AG08395 (cell line): ENCODE measurements around the gene CASP10.
"Not testable (repeated sequence)": the region's sequence is repeated elsewhere in the genome, so short reads cannot be mapped to it uniquely, and the experiment has no call there.

ENCODE experiments used
- DNase-seq: peaks from one replicate; pipeline ENCODE4 v3.0.0; 2012; ENCODE audit warnings: mixed read lengths, low spot score

The CASP10 gene

GRCh38 chr2:201182650-201183364 lies at the start of gene CASP10:
CASP10 (plus strand) TSS chr2:201183141; CDS start chr2:201185778, 2,637 bp downstream.
- DNase-seq = peak; percentile 63

DNA sequence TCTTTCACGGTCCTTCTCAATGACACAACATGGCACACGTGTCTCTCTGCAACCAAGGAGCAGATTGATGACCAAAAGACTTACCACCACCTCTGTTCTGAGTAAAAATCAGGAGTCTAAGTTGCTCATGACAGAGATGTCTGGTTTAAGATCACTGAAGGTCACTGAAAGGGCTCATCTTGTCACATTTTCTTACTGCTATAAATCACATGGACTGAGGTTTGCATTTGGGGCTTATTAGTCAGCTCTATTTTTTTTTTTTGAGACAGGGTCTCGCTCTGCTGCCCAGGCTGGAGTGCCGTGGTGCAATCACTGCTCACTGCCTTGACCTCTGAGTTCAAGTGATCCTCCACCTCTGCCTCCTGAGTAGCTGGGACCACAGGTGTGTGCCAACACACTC lies 47.6 kb upstream of the CASP10 start:
- DNase-seq = no peak

DNA sequence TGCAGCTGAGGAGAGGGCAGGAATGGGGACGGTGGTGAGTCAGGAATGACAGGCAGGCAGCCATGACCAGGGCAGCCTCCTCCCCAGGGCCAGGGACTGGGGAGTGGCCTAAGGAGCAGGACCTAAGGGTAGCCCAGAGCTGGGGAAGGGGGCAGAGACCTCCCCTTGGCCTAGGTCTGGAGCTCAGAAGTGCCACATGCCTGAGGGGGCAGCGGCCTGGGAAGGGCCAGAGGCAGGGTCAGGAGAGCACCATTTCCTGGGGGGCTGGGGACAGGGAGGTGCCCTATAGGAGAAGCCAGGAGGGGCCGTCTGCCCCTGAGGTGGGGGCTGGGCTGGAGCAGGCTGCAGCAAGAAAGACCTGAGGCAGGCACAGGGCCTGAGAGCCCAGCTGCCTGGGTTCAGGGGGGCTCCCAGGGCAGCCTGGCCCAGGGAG lies 46.0 kb upstream of the CASP10 start:
- DNase-seq = no peak

- DNase-seq = no peak
Measured at GRCh38 chr2:201137505-201138400, 45.2 kb upstream of the CASP10 start.

- DNase-seq = no peak
Measured at GRCh38 chr2:201138401-201138970, 44.5 kb upstream of the CASP10 start.

DNA sequence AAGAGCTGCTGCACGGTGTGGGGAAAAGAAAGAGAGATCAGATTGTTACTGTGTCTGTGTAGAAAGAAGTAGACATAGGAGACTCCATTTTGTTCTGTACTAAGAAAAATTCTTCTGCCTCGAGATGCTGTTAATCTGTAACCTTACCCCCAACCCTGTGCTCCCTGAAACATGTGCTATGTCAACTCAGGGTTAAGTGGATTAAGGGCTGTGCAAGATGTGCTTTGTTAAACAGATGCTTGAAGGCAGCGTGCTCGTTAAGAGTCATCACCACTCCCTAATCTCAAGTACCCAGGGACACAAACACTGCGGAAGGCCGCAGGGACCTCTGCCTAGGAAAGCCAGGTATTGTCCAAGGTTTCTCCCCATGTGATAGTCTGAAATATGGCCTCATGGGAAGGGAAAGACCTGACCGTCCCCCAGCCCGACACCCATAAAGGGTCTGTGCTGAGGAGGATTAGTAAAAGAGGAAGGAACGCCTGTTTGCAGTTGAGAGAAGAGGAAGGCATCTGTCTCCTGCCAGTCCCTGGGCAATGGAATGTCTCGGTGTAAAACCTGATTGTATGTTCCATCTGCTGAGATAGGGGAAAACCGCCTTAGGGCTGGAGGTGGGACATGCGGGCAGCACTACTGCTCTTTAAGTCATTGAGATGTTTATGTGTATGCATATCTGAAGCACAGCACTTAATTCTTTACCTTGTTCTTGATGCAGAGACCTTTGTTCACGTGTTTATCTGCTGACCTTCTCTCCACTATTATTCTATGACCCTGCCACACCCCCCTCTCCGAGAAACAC lies 43.8 kb upstream of the CASP10 start:
- DNase-seq = not testable (repeated sequence)

DNA sequence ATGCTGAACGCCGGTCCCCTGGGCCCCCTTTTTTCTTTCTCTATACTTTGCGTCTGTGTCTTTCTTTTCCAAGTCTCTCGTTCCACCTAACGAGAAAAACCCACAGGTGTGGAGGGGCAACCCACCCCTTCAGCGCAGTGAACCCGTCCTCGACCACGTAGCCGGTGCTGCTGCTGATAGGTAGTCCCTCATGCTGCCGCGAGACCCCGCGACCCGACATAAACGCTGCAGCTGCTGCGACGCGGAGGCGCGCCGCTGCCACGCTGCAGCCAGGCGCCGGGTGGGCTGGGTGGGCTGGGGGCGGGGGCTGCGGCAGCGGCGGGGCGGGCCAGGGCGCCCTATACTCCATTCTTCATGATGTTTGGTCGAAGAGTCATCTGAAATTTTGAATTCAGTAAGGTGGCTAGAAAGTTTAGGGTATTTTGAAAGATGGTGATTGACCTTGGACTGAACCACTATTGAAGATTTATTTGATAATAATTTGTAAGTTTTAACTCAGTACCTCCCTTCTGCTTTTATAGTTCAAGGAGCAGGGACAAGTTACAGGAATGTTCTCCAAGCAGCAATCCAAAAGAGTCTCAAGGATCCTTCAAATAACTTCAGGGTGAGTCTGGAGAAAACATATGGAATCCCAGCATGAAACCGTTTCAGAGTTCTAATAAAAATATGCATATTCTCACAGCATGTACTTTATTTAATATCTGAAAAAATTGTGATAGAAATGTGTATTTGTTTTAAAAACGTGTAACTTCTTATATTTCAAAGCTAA lies 42.9 kb upstream of the CASP10 start:
- no peak for DNase-seq

- no peak for DNase-seq
Measured at GRCh38 chr2:201144101-201145051, 38.6 kb upstream of the CASP10 start.

DNA sequence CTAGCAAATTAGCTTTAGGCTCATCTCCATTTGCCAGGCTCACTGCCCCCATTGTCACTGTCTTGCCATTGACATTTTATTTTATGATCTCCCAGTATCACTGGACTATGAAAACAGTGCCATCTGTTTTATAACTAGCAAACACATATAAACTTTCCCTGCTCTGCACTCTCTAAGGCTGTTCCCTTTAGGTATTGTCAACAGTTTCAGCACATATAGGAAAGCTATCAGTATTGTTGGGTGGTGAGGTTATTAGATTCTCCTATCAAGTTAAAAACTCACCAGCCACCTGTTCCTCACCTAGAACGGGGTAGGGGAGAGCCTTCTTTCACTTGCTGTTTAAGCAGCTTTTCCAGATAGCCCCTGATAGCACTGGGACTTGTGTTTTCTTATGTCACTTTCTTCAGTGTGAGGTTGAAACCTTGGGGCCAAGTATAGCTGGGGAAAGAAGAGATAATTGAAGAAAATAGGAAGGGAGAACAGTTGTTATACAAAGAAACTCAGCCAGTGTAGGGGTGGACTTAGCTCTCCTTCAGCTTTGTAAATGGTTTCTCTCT lies 34.4 kb upstream of the CASP10 start:
- no peak for DNase-seq

DNA sequence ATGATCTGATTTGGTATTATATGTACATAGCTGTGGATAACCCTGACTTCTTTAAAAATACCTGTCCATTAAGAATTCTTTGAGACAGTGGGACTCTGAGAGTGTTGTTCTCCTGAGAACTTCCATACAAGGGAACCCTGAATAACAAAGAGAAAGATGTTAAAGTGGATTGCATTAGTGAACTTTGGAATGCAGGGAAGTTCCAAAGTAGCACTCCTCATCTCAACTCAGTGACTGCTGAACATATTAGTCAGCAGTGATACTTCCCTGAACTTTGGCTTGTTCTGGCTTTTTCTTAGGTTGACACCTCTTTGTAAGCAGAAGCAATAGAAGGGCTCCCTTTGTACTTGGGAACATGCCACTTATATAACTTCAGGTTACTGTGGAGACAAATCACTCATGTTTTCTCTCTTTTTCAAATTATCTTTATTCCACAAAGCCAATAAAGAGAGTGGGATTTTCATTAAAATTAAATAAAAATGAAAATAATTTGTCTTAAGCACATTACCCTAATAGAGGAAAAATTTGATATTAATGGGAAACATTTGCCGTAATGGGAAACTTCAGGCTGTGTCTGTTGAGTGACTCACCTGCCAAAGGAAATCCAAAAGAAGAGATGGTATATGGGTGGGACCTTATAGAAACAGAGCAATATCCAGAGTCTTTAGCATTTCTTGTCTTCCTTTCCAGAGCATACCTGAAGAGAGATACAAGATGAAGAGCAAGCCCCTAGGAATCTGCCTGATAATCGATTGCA lies 33.7 kb upstream of the CASP10 start:
- DNase-seq = peak; percentile 80

GRCh38 chr2:201149821-201150165 lies 33.1 kb upstream of the CASP10 start:
- DNase-seq = not testable (repeated sequence)

GRCh38 chr2:201150454-201151020 lies 32.4 kb upstream of the CASP10 start:
- no peak for DNase-seq

DNA sequence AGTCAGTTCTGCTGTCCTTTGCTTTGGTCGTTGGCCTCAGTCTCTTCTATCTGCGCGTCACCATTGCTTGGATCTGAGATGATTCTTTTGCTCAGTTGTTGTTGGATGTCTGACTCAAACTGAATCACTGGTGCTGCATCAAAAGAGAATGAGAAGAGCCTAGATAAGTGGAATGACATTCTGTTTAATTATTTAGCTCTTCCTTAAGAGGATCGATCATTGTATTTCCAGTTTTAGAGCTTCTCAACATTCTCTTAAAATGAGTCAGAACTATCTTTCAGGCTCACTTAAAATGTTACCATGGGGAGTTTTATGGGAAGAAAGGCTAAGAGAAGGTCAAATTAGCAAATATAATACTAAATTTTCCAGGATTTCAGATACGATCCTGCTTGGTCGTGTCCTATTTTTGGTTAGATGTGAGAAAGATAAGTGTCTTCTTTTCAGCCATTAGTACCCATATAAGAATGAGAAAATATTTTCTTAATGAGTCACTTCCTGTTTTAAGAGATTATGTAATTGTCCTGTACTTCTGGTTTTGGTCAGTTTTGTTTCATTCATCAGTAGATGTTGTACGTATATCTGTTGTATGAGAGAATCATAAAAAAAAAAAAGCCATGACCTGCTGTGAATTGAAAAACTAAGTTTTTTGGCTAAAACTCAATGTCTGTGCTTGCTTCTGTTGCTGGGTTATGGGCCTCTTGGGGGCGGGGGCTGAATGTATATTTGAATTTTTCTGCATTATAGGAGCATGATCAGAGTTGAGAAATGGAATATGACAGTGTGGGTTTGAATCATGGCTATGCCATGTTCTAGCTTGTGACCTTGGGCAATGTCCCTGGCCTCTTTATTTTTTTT lies 31.6 kb upstream of the CASP10 start:
- peak; percentile 76 for DNase-seq

DNA sequence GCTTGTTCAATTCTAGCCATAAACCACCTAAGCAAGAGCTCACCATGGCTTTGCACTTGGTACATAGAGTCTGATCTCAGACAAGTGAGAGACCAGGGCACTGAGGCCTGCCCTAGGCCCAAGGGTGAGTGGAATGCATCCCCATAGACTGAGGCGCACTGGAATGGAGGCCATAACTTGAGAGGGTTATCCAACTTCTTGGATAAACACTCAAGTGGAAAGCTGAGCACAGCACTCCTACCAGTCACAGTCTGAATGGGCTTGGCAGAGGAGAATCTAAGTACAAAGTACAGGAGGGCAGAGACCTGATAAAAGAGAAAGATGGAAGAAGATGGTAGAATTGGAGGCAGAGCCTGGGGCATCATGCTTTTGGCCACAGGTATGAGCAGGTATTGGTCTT lies 30.4 kb upstream of the CASP10 start:
- DNase-seq = no peak

- no peak for DNase-seq
Measured at GRCh38 chr2:201152999-201153815, 29.7 kb upstream of the CASP10 start.

DNA sequence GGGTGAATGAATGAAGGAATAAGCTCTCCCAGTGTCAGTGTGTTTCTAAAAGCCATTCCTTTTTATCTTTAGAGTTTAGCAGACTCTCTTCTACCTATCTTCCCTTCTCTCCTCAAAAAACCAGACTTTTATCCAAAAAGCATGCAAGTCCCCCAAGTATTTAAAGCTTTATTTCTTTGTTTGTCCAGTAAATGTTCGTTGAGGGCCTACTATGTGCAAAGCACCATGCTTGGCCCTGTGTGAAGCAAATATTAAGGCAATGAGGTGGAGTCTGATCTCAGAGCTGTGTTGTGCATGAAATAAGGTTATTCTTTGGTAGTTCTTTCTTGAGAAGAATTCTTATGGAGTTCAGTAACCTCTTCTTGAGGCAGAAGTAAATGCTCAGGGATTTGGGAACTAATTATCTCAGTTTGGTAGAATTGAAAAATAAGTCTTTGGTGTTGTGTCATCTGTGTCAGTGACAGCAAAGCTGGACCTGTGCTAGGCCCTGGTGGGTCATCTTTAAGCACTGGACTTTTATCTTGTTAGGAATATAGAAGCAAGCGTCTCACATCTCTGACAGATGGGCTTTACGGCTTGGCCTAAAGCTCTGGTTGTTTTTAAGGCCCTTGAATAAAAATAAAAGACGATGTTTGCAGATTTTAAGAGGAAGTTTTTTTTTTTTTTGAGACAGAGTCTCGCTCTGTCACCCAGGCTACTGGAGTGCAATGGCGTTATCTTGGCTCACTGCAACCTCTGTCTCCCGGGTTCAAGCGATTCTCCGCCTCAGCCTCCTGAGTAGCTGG lies 28.1 kb upstream of the CASP10 start:
- no peak for DNase-seq
